ENCODE measurements around the gene NAA80. TPM values are rescaled to one million over a fixed set of nuclear protein-coding genes. Genes with fewer than 3 reads are reported as not detected.

NAA80 gene
- total and polyA plus RNA-seq, 2 donors (not counting 3 experiments of a cell fraction or from before 2014, with no cell fraction given): 9.0 to 13.1 TPM

DNA sequence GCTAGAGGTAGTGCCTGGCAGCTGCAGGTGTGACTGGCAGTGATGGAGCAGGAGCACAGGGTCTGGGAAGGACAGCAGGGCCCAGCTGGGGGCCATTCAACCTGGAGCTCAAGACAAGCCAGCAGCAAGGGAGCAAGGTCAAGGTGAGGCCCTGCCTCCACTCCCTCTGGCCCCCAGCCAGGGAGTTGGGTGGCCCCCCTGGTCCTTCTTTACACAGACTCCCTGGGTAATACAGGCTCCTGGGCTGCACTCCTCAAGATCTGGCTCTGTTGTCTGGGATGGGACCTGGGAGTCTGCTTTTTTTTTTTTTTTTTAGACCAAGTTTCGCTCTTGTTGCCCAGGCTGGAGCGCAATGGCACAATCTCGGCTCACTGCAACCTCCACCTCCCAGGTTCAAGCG lies 48.7 kb downstream of the NAA80 start:
- H4K20me1 ChIP-seq (replicated peaks; ENCODE audit: control insufficient read depth, extremely low read depth, insufficient read depth, low read length): no peaks in the 10 kb centered on the region
- ChIA-PET CTCF (interaction anchor here (0.7 to 3.0 kb wide), 5 partner anchors 9 to 71 kb away, joined by 3 to 17 read pairs (median 3); partner anchors contain the start of gene GNAI2), POLR2A (interaction anchor here (0.9 to 1.3 kb wide), 2 partner anchors 7 to 15 kb away, joined by 3 to 4 read pairs; no protein-coding TSS in a partner anchor)
- DNase-seq (ENCODE audit: low read depth, low spot score) (no peak), FAIRE-seq (no peak)
- no peak overlapping the region for H3K4me3 ChIP-seq (replicated peaks in 1 of 3; ENCODE audit: insufficient read depth in 1 of 3, low read depth in 1 of 3, low read length in 3 of 3)
- no peak overlapping the region for H3K27ac ChIP-seq (ENCODE audit: insufficient read depth, low read depth, low read length)
- H3K79me2 ChIP-seq (ENCODE audit: control insufficient read depth, insufficient read depth, low read length): peaks cover 85% of the 10 kb centered on the region
- no peak overlapping the region for H3K4me2 ChIP-seq (ENCODE audit: insufficient read depth, low read length)
- no peak overlapping the region for H3K9ac ChIP-seq (replicated peaks; ENCODE audit: extremely low read depth, insufficient read depth, low read length)
- BruUV-seq (replicated peaks): no TSS peak
- dilution Hi-C loops (cut with MboI; ENCODE audit: extremely low pct_ligation_motif_present, low sequenced_read_pairs) (no loop called here), intact Hi-C loops (cut with micrococcal nuclease) (no loop called here)
- H3K9me1 ChIP-seq (replicated peaks; ENCODE audit: control insufficient read depth, extremely low read depth, insufficient read depth, low read length): no peaks in the 10 kb centered on the region
- H3K27me3 ChIP-seq (ENCODE audit: control insufficient read depth in 2 of 2, insufficient read depth in 2 of 2, low read length in 2 of 2): no peaks in the 10 kb centered on the region
- no peak overlapping the region for H2AFZ ChIP-seq (ENCODE audit: low read depth, low read length)
- TF ChIP-seq JUN (IDR thresholded peaks at IDR 0.05; ENCODE audit: borderline replicate concordance, insufficient read depth, insufficient read length, low read depth) (no peak), GATA2 (IDR thresholded peaks at IDR 0.05; ENCODE audit: insufficient read depth, insufficient read length, low read depth, low read length) (no peak)
- peaks cover 6 to 45% of the 10 kb centered on the region in 2 experiments for H3K36me3 ChIP-seq (ENCODE audit: control insufficient read depth in 2 of 2, extremely low read depth in 1 of 2, insufficient read depth in 2 of 2, low read length in 2 of 2)
- H3K4me1 ChIP-seq (ENCODE audit: control insufficient read depth, extremely low read depth, insufficient read depth, low read length): peaks cover 88% of the 10 kb centered on the region
- no peaks in the 10 kb centered on the region for H3K9me3 ChIP-seq (replicated peaks; ENCODE audit: control insufficient read depth, insufficient read depth, low read length)

DNA sequence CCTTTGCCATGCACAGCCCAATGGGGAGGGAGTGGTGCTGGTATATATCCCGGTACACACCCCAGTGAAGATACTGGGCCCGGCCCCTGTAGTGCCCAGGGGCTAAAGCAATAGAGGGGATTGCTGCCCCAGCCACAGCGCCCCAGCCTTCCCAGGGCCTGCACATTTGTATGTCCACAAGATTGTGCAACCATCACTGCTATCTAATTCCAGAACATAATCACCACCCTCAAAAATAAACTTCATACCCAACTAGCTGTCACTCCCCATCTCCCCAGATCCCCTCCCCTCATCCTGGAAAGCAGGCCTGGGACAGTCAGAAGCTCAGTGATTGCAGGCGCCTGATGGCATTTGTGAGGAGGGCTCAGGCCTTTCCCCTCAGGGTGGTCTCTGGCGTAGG lies 49.7 kb downstream of the NAA80 start:
- DNase-seq (ENCODE audit: low read depth, low spot score): no peak
- dilution Hi-C loops (cut with MboI; ENCODE audit: extremely low pct_ligation_motif_present, low sequenced_read_pairs): no loop called here
- Histone ChIP-seq H3K27ac (ENCODE audit: insufficient read depth, low read depth, low read length) (no peak overlapping the region), H3K27me3 (ENCODE audit: control insufficient read depth in 2 of 2, insufficient read depth in 2 of 2, low read length in 2 of 2) (no peaks in the 10 kb centered on the region), H3K4me3 (replicated peaks in 1 of 3; ENCODE audit: insufficient read depth in 1 of 3, low read depth in 1 of 3, low read length in 3 of 3) (no peak overlapping the region), H2AFZ (ENCODE audit: low read depth, low read length) (no peak overlapping the region), H3K4me2 (ENCODE audit: insufficient read depth, low read length) (no peak overlapping the region), H3K4me1 (ENCODE audit: control insufficient read depth, extremely low read depth, insufficient read depth, low read length) (peaks cover 87% of the 10 kb centered on the region), H3K36me3 (ENCODE audit: control insufficient read depth in 2 of 2, extremely low read depth in 1 of 2, insufficient read depth in 2 of 2, low read length in 2 of 2) (peaks cover 6 to 44% of the 10 kb centered on the region in 2 experiments), H4K20me1 (replicated peaks; ENCODE audit: control insufficient read depth, extremely low read depth, insufficient read depth, low read length) (no peaks in the 10 kb centered on the region), H3K9me1 (replicated peaks; ENCODE audit: control insufficient read depth, extremely low read depth, insufficient read depth, low read length) (no peaks in the 10 kb centered on the region), H3K9me3 (replicated peaks; ENCODE audit: control insufficient read depth, insufficient read depth, low read length) (no peaks in the 10 kb centered on the region), H3K79me2 (ENCODE audit: control insufficient read depth, insufficient read depth, low read length) (peaks cover 88% of the 10 kb centered on the region), H3K9ac (replicated peaks; ENCODE audit: extremely low read depth, insufficient read depth, low read length) (no peak overlapping the region)
- TF ChIP-seq, protein P1, sequence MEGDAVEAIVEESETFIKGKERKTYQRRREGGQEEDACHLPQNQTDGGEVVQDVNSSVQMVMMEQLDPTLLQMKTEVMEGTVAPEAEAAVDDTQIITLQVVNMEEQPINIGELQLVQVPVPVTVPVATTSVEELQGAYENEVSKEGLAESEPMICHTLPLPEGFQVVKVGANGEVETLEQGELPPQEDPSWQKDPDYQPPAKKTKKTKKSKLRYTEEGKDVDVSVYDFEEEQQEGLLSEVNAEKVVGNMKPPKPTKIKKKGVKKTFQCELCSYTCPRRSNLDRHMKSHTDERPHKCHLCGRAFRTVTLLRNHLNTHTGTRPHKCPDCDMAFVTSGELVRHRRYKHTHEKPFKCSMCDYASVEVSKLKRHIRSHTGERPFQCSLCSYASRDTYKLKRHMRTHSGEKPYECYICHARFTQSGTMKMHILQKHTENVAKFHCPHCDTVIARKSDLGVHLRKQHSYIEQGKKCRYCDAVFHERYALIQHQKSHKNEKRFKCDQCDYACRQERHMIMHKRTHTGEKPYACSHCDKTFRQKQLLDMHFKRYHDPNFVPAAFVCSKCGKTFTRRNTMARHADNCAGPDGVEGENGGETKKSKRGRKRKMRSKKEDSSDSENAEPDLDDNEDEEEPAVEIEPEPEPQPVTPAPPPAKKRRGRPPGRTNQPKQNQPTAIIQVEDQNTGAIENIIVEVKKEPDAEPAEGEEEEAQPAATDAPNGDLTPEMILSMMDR (IDR thresholded peaks at IDR 0.05; ENCODE audit: extremely low read depth in 1 of 2, insufficient read depth in 1 of 2, low read depth in 1 of 2, low read length in 2 of 2): no peak
- no peak for TF ChIP-seq POLR2A (IDR thresholded peaks at IDR 0.05; ENCODE audit: low read depth, low read length)
- TF ChIP-seq GATA2 (IDR thresholded peaks at IDR 0.05; ENCODE audit: insufficient read depth, insufficient read length, low read depth, low read length): no peak
- TF ChIP-seq EZH2 (IDR thresholded peaks at IDR 0.05; ENCODE audit: borderline replicate concordance, low read depth, low read length, severe bottlenecking): no peak
- TF ChIP-seq, protein P2, sequence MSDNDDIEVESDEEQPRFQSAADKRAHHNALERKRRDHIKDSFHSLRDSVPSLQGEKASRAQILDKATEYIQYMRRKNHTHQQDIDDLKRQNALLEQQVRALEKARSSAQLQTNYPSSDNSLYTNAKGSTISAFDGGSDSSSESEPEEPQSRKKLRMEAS (IDR thresholded peaks at IDR 0.05; ENCODE audit: insufficient read depth, insufficient read length): no peak
- TF ChIP-seq MYC (IDR thresholded peaks at IDR 0.05; ENCODE audit: low read depth, low read length): no peak
- no peak for TF ChIP-seq JUN (IDR thresholded peaks at IDR 0.05; ENCODE audit: borderline replicate concordance, insufficient read depth, insufficient read length, low read depth)
- no peak for TF ChIP-seq POLR2AphosphoS5 (IDR thresholded peaks at IDR 0.05; ENCODE audit: insufficient read depth, low read depth, low read length)
- no peak for TF ChIP-seq FOS (IDR thresholded peaks at IDR 0.05; ENCODE audit: borderline replicate concordance, insufficient read depth, low read length)
- no peak for FAIRE-seq
- BruUV-seq (replicated peaks): no TSS peak
- intact Hi-C loops (cut with micrococcal nuclease): no loop called here
- POLR2A ChIA-PET: interaction anchor here (1.3 kb wide), 1 partner anchor 14 kb away, joined by 3 read pairs; no protein-coding TSS in a partner anchor
- CTCF ChIA-PET: interaction anchor here (1.0 to 3.7 kb wide), 6 partner anchors 10 to 72 kb away, joined by 3 to 134 read pairs (median 12); partner anchors contain the start of gene GNAI2

Measured in endothelial cell of umbilical vein (primary cell).